ENCODE data around the gene ZFAND2A. TPM values are rescaled to one million over a fixed set of nuclear protein-coding genes. Genes with fewer than 3 reads are reported as not detected.

The ZFAND2A gene
- total RNA-seq, 1 experiment from 2014 or later, result 13.7 TPM

DNA sequence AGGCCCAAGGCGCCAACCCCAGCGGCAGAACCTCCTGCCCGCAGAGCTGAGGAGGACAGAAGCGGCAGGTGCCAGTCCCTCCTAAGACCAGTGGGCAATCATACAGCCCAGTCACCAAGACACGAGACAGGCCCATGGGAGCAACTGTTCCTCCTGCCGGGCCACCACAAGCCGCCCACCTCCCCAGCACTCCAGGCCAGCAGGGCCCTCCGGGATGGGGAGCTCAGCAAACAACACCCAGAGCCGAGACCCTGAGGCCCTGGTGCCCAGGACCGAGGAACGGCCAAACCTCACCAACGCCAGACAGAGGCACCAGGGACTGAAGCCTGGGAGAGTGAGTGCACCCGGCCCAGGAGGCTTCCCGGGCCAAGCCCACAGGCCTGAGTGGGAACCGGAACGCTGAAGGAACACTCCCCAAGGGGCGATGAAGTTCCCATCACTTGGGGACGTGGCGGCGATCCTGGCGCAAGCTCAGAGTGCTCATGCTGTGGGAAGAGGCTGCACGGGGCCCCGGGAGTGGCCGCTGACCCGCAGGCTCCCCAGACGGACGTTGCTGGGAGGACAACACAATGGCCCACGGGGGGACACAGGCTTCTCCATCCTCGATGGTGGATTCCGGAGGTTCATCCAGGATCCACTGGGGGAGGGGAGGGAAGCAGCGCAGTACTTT is 37.0 kb downstream of the ZFAND2A start:
- H3K79me1 ChIP-seq (ENCODE audit: insufficient read depth, low read depth, low read length, poor library complexity, severe bottlenecking), result peaks cover 3% of the 10 kb centered on the region
- no peak overlapping the region for H2AFZ ChIP-seq (ENCODE audit: low read length)
- no peak overlapping the region for H3K4me3 Mint-ChIP-seq
- peaks cover 15 to 25% of the 10 kb centered on the region in 2 experiments for H3K4me1 Mint-ChIP-seq
- H3K27me3 ChIP-seq (ENCODE audit: insufficient read depth, low read length), result no peaks in the 10 kb centered on the region
- H3K4me1 ChIP-seq (ENCODE audit: insufficient read depth, low read length), result no peaks in the 10 kb centered on the region
- peak overlapping the region in 1 of 3 experiments; percentile 53; a peak in 4 of 7 replicates for H3K27ac Mint-ChIP-seq
- TF ChIP-seq, protein P1, sequence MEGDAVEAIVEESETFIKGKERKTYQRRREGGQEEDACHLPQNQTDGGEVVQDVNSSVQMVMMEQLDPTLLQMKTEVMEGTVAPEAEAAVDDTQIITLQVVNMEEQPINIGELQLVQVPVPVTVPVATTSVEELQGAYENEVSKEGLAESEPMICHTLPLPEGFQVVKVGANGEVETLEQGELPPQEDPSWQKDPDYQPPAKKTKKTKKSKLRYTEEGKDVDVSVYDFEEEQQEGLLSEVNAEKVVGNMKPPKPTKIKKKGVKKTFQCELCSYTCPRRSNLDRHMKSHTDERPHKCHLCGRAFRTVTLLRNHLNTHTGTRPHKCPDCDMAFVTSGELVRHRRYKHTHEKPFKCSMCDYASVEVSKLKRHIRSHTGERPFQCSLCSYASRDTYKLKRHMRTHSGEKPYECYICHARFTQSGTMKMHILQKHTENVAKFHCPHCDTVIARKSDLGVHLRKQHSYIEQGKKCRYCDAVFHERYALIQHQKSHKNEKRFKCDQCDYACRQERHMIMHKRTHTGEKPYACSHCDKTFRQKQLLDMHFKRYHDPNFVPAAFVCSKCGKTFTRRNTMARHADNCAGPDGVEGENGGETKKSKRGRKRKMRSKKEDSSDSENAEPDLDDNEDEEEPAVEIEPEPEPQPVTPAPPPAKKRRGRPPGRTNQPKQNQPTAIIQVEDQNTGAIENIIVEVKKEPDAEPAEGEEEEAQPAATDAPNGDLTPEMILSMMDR (conservative IDR thresholded peaks at IDR 0.05), result no peak
- no peak overlapping the region for H3K27ac ChIP-seq (ENCODE audit: insufficient read length, low read depth, low read length)
- H2BK20ac ChIP-seq (ENCODE audit: low read depth, low read length, poor library complexity, severe bottlenecking), result no peak overlapping the region
- H3K18ac ChIP-seq (ENCODE audit: insufficient read length, low read depth, low read length), result no peak overlapping the region
- no peak overlapping the region for H2BK15ac ChIP-seq (ENCODE audit: low read depth, low read length)
- no CpG with 5 or more reads among the region's 31 CpGs for WGBS (ENCODE audit: extremely low coverage, insufficient read length, low lambda C conversion rate)
- no peaks in the 10 kb centered on the region for H4K20me1 ChIP-seq (ENCODE audit: control insufficient read depth, insufficient read depth, insufficient read length)
- no peaks in the 10 kb centered on the region for H3K9me3 ChIP-seq (ENCODE audit: control insufficient read depth, low read depth, low read length)
- no peak overlapping the region for H3K56ac ChIP-seq (ENCODE audit: insufficient read length, low read depth, low read length)
- H4K8ac ChIP-seq (replicated peaks; ENCODE audit: insufficient read length, low read depth, low read length), result no peak overlapping the region
- peaks cover 6 to 21% (median 19%) of the 10 kb centered on the region in 3 experiments for H3K36me3 Mint-ChIP-seq (ENCODE audit: insufficient read depth in 1 of 3, low read depth in 3 of 3)
- H3K23ac ChIP-seq (ENCODE audit: insufficient read length, low read depth, low read length), result no peak overlapping the region
- H3K27me3 Mint-ChIP-seq (ENCODE audit: low read depth), result no peaks in the 10 kb centered on the region
- no peak overlapping the region for H2AK5ac ChIP-seq (ENCODE audit: insufficient read length, low read length)
- H3K79me2 ChIP-seq (ENCODE audit: insufficient read depth, low read length), result peaks cover 6% of the 10 kb centered on the region; the same call in 1 of the 2 replicates
- H3K9ac ChIP-seq (ENCODE audit: extremely low read depth, insufficient read length, low read length), result no peak overlapping the region
- no peak overlapping the region for H2BK120ac ChIP-seq (ENCODE audit: low read depth, low read length, poor library complexity, severe bottlenecking)
- no peak overlapping the region for H2BK5ac ChIP-seq (ENCODE audit: insufficient read length, low read length)
- DNase-seq, result no peak
- no peaks in the 10 kb centered on the region for H3K23me2 ChIP-seq (ENCODE audit: insufficient read length, low read depth, low read length, poor library complexity, severe bottlenecking)
- H3K14ac ChIP-seq (ENCODE audit: insufficient read depth, low read length), result no peak overlapping the region
- no peak overlapping the region for H4K5ac ChIP-seq (ENCODE audit: insufficient read length, low read depth, low read length)
- H3K4me2 ChIP-seq (ENCODE audit: insufficient read depth, insufficient read length, low read length), result no peak overlapping the region
- no peak overlapping the region for H3T11ph ChIP-seq (ENCODE audit: low read length)
- no peaks in the 10 kb centered on the region; a peak in 1 of 5 replicates for H3K9me3 Mint-ChIP-seq
- no peak overlapping the region for H2BK12ac ChIP-seq (ENCODE audit: insufficient read length, low read depth, low read length)
- H3K4ac ChIP-seq (ENCODE audit: low read depth, low read length), result no peak overlapping the region
- H4K91ac ChIP-seq (ENCODE audit: insufficient read length, low read depth, low read length), result no peak overlapping the region

All from H9 (cell line).